H9 (cell line): ENCODE results near the gene ARPIN. TPM values are rescaled to one million over a fixed set of nuclear protein-coding genes. Genes with fewer than 3 reads are reported as not detected.

Source experiments
- DNase-seq: peaks from one replicate; pipeline ENCODE4 v3.0.0-alpha.2; 2017
- H2AFZ ChIP-seq: one replicate; pipeline ENCODE4 v1.6.1; 2013; ENCODE audit warnings: mild to moderate bottlenecking, low read length, control low read depth, moderate library complexity
- H2AK5ac ChIP-seq: 2 replicates; pipeline ENCODE4 v1.6.1; 2013; ENCODE audit warnings: low read length, control low read depth, mixed read lengths; ENCODE audit not compliant: insufficient read length
- H2BK120ac ChIP-seq: one replicate; pipeline ENCODE4 v1.6.1; 2013; ENCODE audit warnings: low read depth, mild to moderate bottlenecking, low read length, control low read depth, inconsistent platforms; ENCODE audit not compliant: poor library complexity, severe bottlenecking
- H2BK12ac ChIP-seq: 2 replicates; pipeline ENCODE4 v1.6.1; 2013; ENCODE audit warnings: low read length, control low read depth, mixed read lengths, low read depth; ENCODE audit not compliant: insufficient read length
- H2BK15ac ChIP-seq: 2 replicates; pipeline ENCODE4 v1.6.1; 2013; ENCODE audit warnings: low read depth, low read length, control low read depth
- H2BK20ac ChIP-seq: one replicate; pipeline ENCODE4 v1.6.1; 2013; ENCODE audit warnings: low read depth, mild to moderate bottlenecking, low read length, control low read depth, inconsistent platforms; ENCODE audit not compliant: poor library complexity, severe bottlenecking
- H2BK5ac ChIP-seq: 2 replicates; pipeline ENCODE4 v1.6.1; 2013; ENCODE audit warnings: low read length, control low read depth, mixed read lengths; ENCODE audit not compliant: insufficient read length
- H3K14ac ChIP-seq: 2 replicates; pipeline ENCODE4 v1.6.1; 2013; ENCODE audit warnings: low read length, control low read depth; ENCODE audit not compliant: insufficient read depth
- H3K18ac ChIP-seq: 2 replicates; pipeline ENCODE4 v1.6.1; 2013; ENCODE audit warnings: low read depth, mild to moderate bottlenecking, mixed read lengths, low read length, control low read depth; ENCODE audit not compliant: insufficient read length
- H3K23ac ChIP-seq: 2 replicates; pipeline ENCODE4 v1.6.1; 2013; ENCODE audit warnings: low read length, control low read depth, mixed read lengths, low read depth; ENCODE audit not compliant: insufficient read length
- H3K23me2 ChIP-seq: 2 replicates; pipeline ENCODE4 v1.6.1; 2013; ENCODE audit warnings: low read depth, mild to moderate bottlenecking, mixed read lengths, low read length, control low read depth; ENCODE audit not compliant: insufficient read length, poor library complexity, severe bottlenecking
- H3K27ac ChIP-seq: 2 replicates; pipeline ENCODE4 v1.5.1; 2013; ENCODE audit warnings: low read length, control low read depth, mixed read lengths, low read depth; ENCODE audit not compliant: insufficient read length
- H3K27me3 ChIP-seq: 2 replicates; pipeline ENCODE4 v1.6.1; 2013; ENCODE audit warnings: low read length, control low read depth, inconsistent platforms; ENCODE audit not compliant: insufficient read depth
- H3K4ac ChIP-seq: 2 replicates; pipeline ENCODE4 v1.6.1; 2013; ENCODE audit warnings: low read depth, mild to moderate bottlenecking, control low read depth, inconsistent platforms, low read length, moderate library complexity
- H3K4me1 ChIP-seq: 2 replicates; pipeline ENCODE4 v1.6.1; 2013; ENCODE audit warnings: low read length, control low read depth, inconsistent platforms; ENCODE audit not compliant: insufficient read depth
- H3K4me2 ChIP-seq: 2 replicates; pipeline ENCODE4 v1.6.1; 2013; ENCODE audit warnings: low read length, control low read depth, mixed read lengths; ENCODE audit not compliant: insufficient read length, insufficient read depth
- H3K56ac ChIP-seq: 2 replicates; pipeline ENCODE4 v1.6.1; 2013; ENCODE audit warnings: low read depth, mild to moderate bottlenecking, mixed read lengths, low read length, control low read depth; ENCODE audit not compliant: insufficient read length
- H3K79me1 ChIP-seq: 2 replicates; pipeline ENCODE4 v1.6.1; 2013; ENCODE audit warnings: low read depth, mild to moderate bottlenecking, moderate library complexity, low read length, control low read depth, inconsistent platforms; ENCODE audit not compliant: insufficient read depth, poor library complexity, severe bottlenecking
- H3K79me2 ChIP-seq: 2 replicates; pipeline ENCODE4 v1.6.1; 2013; ENCODE audit warnings: low read length, control low read depth, inconsistent platforms; ENCODE audit not compliant: insufficient read depth
- H3K9ac ChIP-seq: 2 replicates; pipeline ENCODE4 v1.6.1; 2013; ENCODE audit warnings: low read length, control low read depth, mixed read lengths; ENCODE audit not compliant: insufficient read length; ENCODE audit errors: extremely low read depth
- H3K9me3 ChIP-seq: one replicate; pipeline ENCODE4 v1.6.1; 2013; ENCODE audit warnings: low read depth, low read length, inconsistent platforms; ENCODE audit not compliant: control insufficient read depth
- H3T11ph ChIP-seq: one replicate; pipeline ENCODE4 v1.6.1; 2013; ENCODE audit warnings: mild to moderate bottlenecking, low read length, control low read depth, inconsistent platforms
- H4K20me1 ChIP-seq: one replicate; pipeline ENCODE4 v1.6.1; 2013; ENCODE audit not compliant: control insufficient read depth, insufficient read length, insufficient read depth
- H4K5ac ChIP-seq: 2 replicates; pipeline ENCODE4 v1.6.1; 2013; ENCODE audit warnings: low read depth, mild to moderate bottlenecking, mixed read lengths, low read length, control low read depth; ENCODE audit not compliant: insufficient read length
- H4K8ac ChIP-seq: replicated peaks from 2 replicates; pipeline ENCODE4 v1.6.1; 2013; ENCODE audit warnings: low read length, control low read depth, mixed read lengths, low read depth; ENCODE audit not compliant: insufficient read length
- H4K91ac ChIP-seq: 2 replicates; pipeline ENCODE4 v1.6.1; 2013; ENCODE audit warnings: low read depth, mild to moderate bottlenecking, moderate library complexity, mixed read lengths, low read length, control low read depth; ENCODE audit not compliant: insufficient read length
- H3K27ac Mint-ChIP-seq, 3 experiments: 2 replicates in 2 of 3; 3 replicates in 1 of 3; pipeline ENCODE4 v1.8.0; 2020 to 2021; ENCODE audit warnings: mixed read lengths in 3 of 3, mild to moderate bottlenecking in 1 of 3, moderate library complexity in 1 of 3
- H3K27me3 Mint-ChIP-seq: 2 replicates; pipeline ENCODE4 v1.8.0; 2021; ENCODE audit warnings: low read depth, mild to moderate bottlenecking, moderate library complexity, mixed read lengths
- H3K36me3 Mint-ChIP-seq, 3 experiments: 2 replicates in 2 of 3; 3 replicates in 1 of 3; pipeline ENCODE4 v1.8.0; 2020 to 2021; ENCODE audit warnings: low read depth in 3 of 3, mixed read lengths in 3 of 3; ENCODE audit not compliant: insufficient read depth in 1 of 3
- H3K4me1 Mint-ChIP-seq, 2 experiments: 2 replicates each; pipeline ENCODE4 v1.8.0; 2020; ENCODE audit warnings: mixed read lengths in 2 of 2
- H3K4me3 Mint-ChIP-seq, 2 experiments: 2 replicates in 1 of 2; 3 replicates in 1 of 2; pipeline ENCODE4 v1.8.0; 2020 to 2021; ENCODE audit warnings: mild to moderate bottlenecking in 2 of 2, mixed read lengths in 2 of 2, moderate library complexity in 1 of 2
- H3K9me3 Mint-ChIP-seq, 2 experiments: 2 replicates in 1 of 2; 3 replicates in 1 of 2; pipeline ENCODE4 v1.8.0; 2020; ENCODE audit warnings: mild to moderate bottlenecking in 2 of 2, mixed read lengths in 2 of 2, moderate library complexity in 1 of 2
- CTCF ChIP-seq: fragments of 200-600 bp; sonication (generic); conservative IDR thresholded peaks from 3 replicates; pipeline ENCODE4 v1.8.0; 2021; ENCODE audit warnings: antibody characterized with exemption, mild to moderate bottlenecking
- WGBS: extraction: QIAGEN DNeasy Blood & Tissue Kit; methylation state at CpG from one replicate; pipeline ENCODE4 v1.1.7; 2013; ENCODE audit warnings: missing lambda C conversion rate, low lambda C conversion rate, mixed read lengths; ENCODE audit not compliant: insufficient read length; ENCODE audit errors: extremely low coverage; 5-methylcytosine and 5-hydroxymethylcytosine counted together
- total RNA-seq: library from RNA; stranded (reverse); gene quantifications from 2 replicates; pipeline ENCODE4 v1.2.1, GENCODE V29; 2021

Gene ARPIN
- total RNA-seq, 1 experiment from 2014 or later, result 6.4 TPM

GRCh38 chr15:89926158-89926557 lies 13.4 kb upstream of the ARPIN start:
- no peaks in the 10 kb centered on the region for H4K20me1 ChIP-seq
- no peaks in the 10 kb centered on the region for H3K9me3 Mint-ChIP-seq

More at GRCh38 chr15:89926158-89926557, 13.4 kb upstream of the ARPIN start:
- Histone ChIP-seq H3K79me2 (no peaks in the 10 kb centered on the region), H3K4me2 (no peak overlapping the region), H3K23ac (no peak overlapping the region), H3K4me1 (no peaks in the 10 kb centered on the region), H3K56ac (no peak overlapping the region), H2AK5ac (no peak overlapping the region), H3K18ac (no peak overlapping the region), H2BK12ac (no peak overlapping the region), H4K91ac (no peak overlapping the region), H3K27me3 (no peaks in the 10 kb centered on the region), H3K27ac (no peak overlapping the region), H3K9ac (no peak overlapping the region), H3K4ac (no peak overlapping the region), H4K8ac (no peak overlapping the region), H2BK20ac (no peak overlapping the region), H4K5ac (no peak overlapping the region), H3K23me2 (no peaks in the 10 kb centered on the region), H2BK5ac (no peak overlapping the region), H2BK120ac (no peak overlapping the region), H3K9me3 (no peaks in the 10 kb centered on the region), H3T11ph (no peak overlapping the region), H2BK15ac (no peak overlapping the region), H2AFZ (no peak overlapping the region), H3K79me1 (no peaks in the 10 kb centered on the region), H3K14ac (no peak overlapping the region)
- no peak for DNase-seq
- Mint-ChIP-seq H3K27ac (no peak overlapping the region), H3K4me3 (no peak overlapping the region), H3K27me3 (no peaks in the 10 kb centered on the region), H3K4me1 (no peaks in the 10 kb centered on the region), H3K36me3 (no peaks in the 10 kb centered on the region)
- no peak for TF ChIP-seq CTCF
- WGBS, result no CpG with 5 or more reads among the region's 2 CpGs
